IPS DF 6.9 (cell line): ENCODE measurements around the gene CXCR1.
"Not testable (repeated sequence)": the region's sequence is repeated elsewhere in the genome, so short reads cannot be mapped to it uniquely, and the experiment has no call there.

Experiments
- DNase-seq: peaks from one replicate; pipeline ENCODE4 v3.0.0-alpha.2; 2013; ENCODE audit warnings: low read depth, low spot score
- H3K27ac ChIP-seq: one replicate; pipeline ENCODE4 v1.5.1; 2013; ENCODE audit warnings: low read length, control low read depth
- H3K27me3 ChIP-seq: 2 replicates; pipeline ENCODE4 v1.6.1; 2013; ENCODE audit warnings: mild to moderate bottlenecking, low read length; ENCODE audit not compliant: control insufficient read depth, insufficient read depth
- H3K36me3 ChIP-seq: 2 replicates; pipeline ENCODE4 v1.6.1; 2013; ENCODE audit warnings: low read length; ENCODE audit not compliant: control insufficient read depth, insufficient read depth
- H3K4me1 ChIP-seq: 2 replicates; pipeline ENCODE4 v1.6.1; 2013; ENCODE audit warnings: low read length; ENCODE audit not compliant: control insufficient read depth, insufficient read depth
- H3K4me3 ChIP-seq: 2 replicates; pipeline ENCODE4 v1.5.1; 2013; ENCODE audit warnings: mild to moderate bottlenecking, low read length
- H3K9me3 ChIP-seq: 2 replicates; pipeline ENCODE4 v1.6.1; 2013; ENCODE audit warnings: low read length, inconsistent platforms; ENCODE audit not compliant: control insufficient read depth, insufficient read depth
- WGBS: extraction: QIAGEN DNeasy Blood & Tissue Kit; methylation state at CpG from one replicate; pipeline ENCODE4 v1.1.7; 2013; ENCODE audit warnings: mixed read lengths, missing lambda C conversion rate; ENCODE audit not compliant: insufficient read length, insufficient coverage; 5-methylcytosine and 5-hydroxymethylcytosine counted together

The CXCR1 gene

GRCh38 chr2:218186876-218187275 is 20.1 kb upstream of the CXCR1 start:
- no peak overlapping the region for H3K27ac ChIP-seq
- no peaks in the 10 kb centered on the region for H3K36me3 ChIP-seq
- WGBS, result no CpG with 5 or more reads among the region's 1 CpG
- H3K4me1 ChIP-seq, result no peaks in the 10 kb centered on the region
- H3K27me3 ChIP-seq, result no peaks in the 10 kb centered on the region
- H3K4me3 ChIP-seq, result no peak overlapping the region
- DNase-seq, result no peak
- no peaks in the 10 kb centered on the region for H3K9me3 ChIP-seq

GRCh38 chr2:218186355-218186766 is 19.6 kb upstream of the CXCR1 start:
- H3K4me1 ChIP-seq, result no peaks in the 10 kb centered on the region
- WGBS, result no CpG with 5 or more reads among the region's 8 CpGs
- H3K27ac ChIP-seq, result no peak overlapping the region

GRCh38 chr2:218184331-218184730 is 17.6 kb upstream of the CXCR1 start:
- H3K27me3 ChIP-seq, result no peaks in the 10 kb centered on the region
- no CpG with 5 or more reads among the region's 1 CpG for WGBS

More at GRCh38 chr2:218186355-218186766, 19.6 kb upstream of the CXCR1 start:
- Histone ChIP-seq H3K27me3 (no peaks in the 10 kb centered on the region), H3K9me3 (no peaks in the 10 kb centered on the region), H3K36me3 (no peaks in the 10 kb centered on the region), H3K4me3 (no peak overlapping the region)
- DNase-seq, result peak; percentile 39

GRCh38 chr2:218180467-218181114 is 13.8 kb upstream of the CXCR1 start:
- DNase-seq, result no peak
- WGBS, result no CpG with 5 or more reads among the region's 9 CpGs
- no peaks in the 10 kb centered on the region for H3K9me3 ChIP-seq

More at GRCh38 chr2:218184331-218184730, 17.6 kb upstream of the CXCR1 start:
- H3K27ac ChIP-seq, result no peak overlapping the region
- no peaks in the 10 kb centered on the region for H3K9me3 ChIP-seq
- no peaks in the 10 kb centered on the region for H3K36me3 ChIP-seq
- DNase-seq, result no peak
- H3K4me1 ChIP-seq, result no peaks in the 10 kb centered on the region
- H3K4me3 ChIP-seq, result no peak overlapping the region

GRCh38 chr2:218179782-218180181 is 13.0 kb upstream of the CXCR1 start:
- no peak for DNase-seq
- H3K27me3 ChIP-seq, result no peaks in the 10 kb centered on the region
- H3K27ac ChIP-seq, result no peak overlapping the region
- H3K36me3 ChIP-seq, result no peaks in the 10 kb centered on the region
- WGBS, result no CpG with 5 or more reads among the region's 4 CpGs
- no peaks in the 10 kb centered on the region for H3K9me3 ChIP-seq
- no peak overlapping the region for H3K4me3 ChIP-seq
- H3K4me1 ChIP-seq, result no peaks in the 10 kb centered on the region

More at GRCh38 chr2:218180467-218181114, 13.8 kb upstream of the CXCR1 start:
- Histone ChIP-seq H3K27me3 (no peaks in the 10 kb centered on the region), H3K4me1 (no peaks in the 10 kb centered on the region), H3K36me3 (no peaks in the 10 kb centered on the region), H3K27ac (no peak overlapping the region), H3K4me3 (no peak overlapping the region)

GRCh38 chr2:218172845-218173244 is 6.1 kb upstream of the CXCR1 start:
- Histone ChIP-seq H3K27me3 (no peaks in the 10 kb centered on the region), H3K9me3 (no peaks in the 10 kb centered on the region)
- no CpG with 5 or more reads among the region's 2 CpGs for WGBS

GRCh38 chr2:218171744-218172143 is 5.0 kb upstream of the CXCR1 start:
- H3K4me3 ChIP-seq, H3K36me3 ChIP-seq, H3K27me3 ChIP-seq, H3K27ac ChIP-seq, H3K9me3 ChIP-seq, H3K4me1 ChIP-seq, DNase-seq: not testable (repeated sequence)
- no CpG with 5 or more reads among the region's 3 CpGs for WGBS

More at GRCh38 chr2:218172845-218173244, 6.1 kb upstream of the CXCR1 start:
- DNase-seq, result no peak
- Histone ChIP-seq H3K27ac (no peak overlapping the region), H3K4me3 (no peak overlapping the region), H3K4me1 (peaks cover 2% of the 10 kb centered on the region; the same call in 1 of the 2 replicates), H3K36me3 (no peaks in the 10 kb centered on the region)

- no peaks in the 10 kb centered on the region for H3K9me3 ChIP-seq
- no peaks in the 10 kb centered on the region for H3K27me3 ChIP-seq
- no peak overlapping the region for H3K4me3 ChIP-seq
- H3K36me3 ChIP-seq, result no peaks in the 10 kb centered on the region
- no peak for DNase-seq
- WGBS, result 100% methylated on average over 1 of the region's 5 CpGs
- H3K27ac ChIP-seq, result no peak overlapping the region
- H3K4me1 ChIP-seq, result peaks cover 2% of the 10 kb centered on the region; the same call in 1 of the 2 replicates
Observed at GRCh38 chr2:218169757-218170546, 3.2 kb upstream of the CXCR1 start.

- no peak overlapping the region for H3K27ac ChIP-seq
- H3K4me3 ChIP-seq, result no peak overlapping the region
- peaks cover 2% of the 10 kb centered on the region; the same call in 1 of the 2 replicates for H3K4me1 ChIP-seq
- no peaks in the 10 kb centered on the region for H3K36me3 ChIP-seq
- WGBS, result no CpG with 5 or more reads among the region's 9 CpGs
- DNase-seq, result peak; percentile 55
- no peaks in the 10 kb centered on the region for H3K9me3 ChIP-seq
- H3K27me3 ChIP-seq, result no peaks in the 10 kb centered on the region
Observed at GRCh38 chr2:218168635-218169462, 2.1 kb upstream of the CXCR1 start.

- H3K4me3 ChIP-seq, result no peak overlapping the region
- WGBS, result no CpG with 5 or more reads among the region's 1 CpG
- no peaks in the 10 kb centered on the region for H3K36me3 ChIP-seq
- H3K9me3 ChIP-seq, result no peaks in the 10 kb centered on the region
- no peak for DNase-seq
- H3K27ac ChIP-seq, result no peak overlapping the region
- no peaks in the 10 kb centered on the region for H3K27me3 ChIP-seq
- peaks cover 2% of the 10 kb centered on the region; the same call in 1 of the 2 replicates for H3K4me1 ChIP-seq
Observed at GRCh38 chr2:218168016-218168415, 1.3 kb upstream of the CXCR1 start.
